Gastrocnemius medialis (tissue), 4 donors: Measurements from ENCODE around the gene LUZP1.

Experiments
- POLR2A ChIP-seq, 2 donors: fragments of 450-650 bp; IDR thresholded peaks; one replicate each; pipeline ENCODE4 v1.6.1; 2017; ENCODE audit warnings: antibody characterized with exemption in 2 of 2, mild to moderate bottlenecking in 2 of 2, moderate library complexity in 2 of 2
- TF ChIP-seq, protein P1 (sequence below), 5 experiments: fragments of 450-650 bp in 3 of 5; fragments of 200-600 bp in 2 of 5; sonication (generic) in 2 of 5; IDR thresholded peaks in 4 of 5; conservative IDR thresholded peaks in 1 of 5; 1 replicate in 4 of 5; 2 replicates in 1 of 5; pipeline ENCODE4 v1.5.1; 2016 to 2019; ENCODE audit warnings: antibody characterized with exemption in 5 of 5, mild to moderate bottlenecking in 3 of 5, moderate library complexity in 3 of 5

DNA sequence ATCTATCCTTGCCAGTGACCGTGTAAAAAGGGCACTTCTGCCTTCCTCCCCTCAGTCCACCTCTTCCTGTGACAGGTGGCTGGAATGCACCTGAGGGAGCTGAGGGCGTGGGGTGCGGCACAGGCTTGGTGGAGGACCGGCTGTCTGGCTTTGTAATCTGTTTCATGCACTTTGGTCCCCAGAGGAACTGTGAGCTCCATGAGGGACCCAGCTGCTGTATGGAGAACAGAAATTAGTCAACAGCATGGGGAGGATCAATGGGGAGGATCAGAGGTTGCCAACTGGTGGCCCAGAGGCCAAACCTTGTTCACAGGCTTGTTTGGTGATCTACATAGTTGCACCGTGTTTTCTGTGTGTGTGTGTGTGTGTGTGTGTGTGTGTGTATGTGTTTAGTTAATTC, 19.0 kb upstream of the LUZP1 start:
- TF ChIP-seq, protein P1, sequence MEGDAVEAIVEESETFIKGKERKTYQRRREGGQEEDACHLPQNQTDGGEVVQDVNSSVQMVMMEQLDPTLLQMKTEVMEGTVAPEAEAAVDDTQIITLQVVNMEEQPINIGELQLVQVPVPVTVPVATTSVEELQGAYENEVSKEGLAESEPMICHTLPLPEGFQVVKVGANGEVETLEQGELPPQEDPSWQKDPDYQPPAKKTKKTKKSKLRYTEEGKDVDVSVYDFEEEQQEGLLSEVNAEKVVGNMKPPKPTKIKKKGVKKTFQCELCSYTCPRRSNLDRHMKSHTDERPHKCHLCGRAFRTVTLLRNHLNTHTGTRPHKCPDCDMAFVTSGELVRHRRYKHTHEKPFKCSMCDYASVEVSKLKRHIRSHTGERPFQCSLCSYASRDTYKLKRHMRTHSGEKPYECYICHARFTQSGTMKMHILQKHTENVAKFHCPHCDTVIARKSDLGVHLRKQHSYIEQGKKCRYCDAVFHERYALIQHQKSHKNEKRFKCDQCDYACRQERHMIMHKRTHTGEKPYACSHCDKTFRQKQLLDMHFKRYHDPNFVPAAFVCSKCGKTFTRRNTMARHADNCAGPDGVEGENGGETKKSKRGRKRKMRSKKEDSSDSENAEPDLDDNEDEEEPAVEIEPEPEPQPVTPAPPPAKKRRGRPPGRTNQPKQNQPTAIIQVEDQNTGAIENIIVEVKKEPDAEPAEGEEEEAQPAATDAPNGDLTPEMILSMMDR (IDR thresholded peaks at IDR 0.05 in 4 of 5, conservative IDR thresholded peaks at IDR 0.05 in 1 of 5), result no peak
- TF ChIP-seq POLR2A (IDR thresholded peaks at IDR 0.05), result no peak
